CD1c-positive myeloid dendritic cell (primary cell): ENCODE measurements around the gene MT1G.
A peak's percentile ranks its signal among the peaks of the same experiment; 100 is the strongest.
"Not testable (repeated sequence)": the region's sequence is repeated elsewhere in the genome, so short reads cannot be mapped to it uniquely, and the experiment has no call there.

Experiments used
- DNase-seq: peaks from one replicate; pipeline ENCODE4 v3.0.0-alpha.2; 2016; ENCODE audit errors: extremely low spot score

MT1G gene

DNA sequence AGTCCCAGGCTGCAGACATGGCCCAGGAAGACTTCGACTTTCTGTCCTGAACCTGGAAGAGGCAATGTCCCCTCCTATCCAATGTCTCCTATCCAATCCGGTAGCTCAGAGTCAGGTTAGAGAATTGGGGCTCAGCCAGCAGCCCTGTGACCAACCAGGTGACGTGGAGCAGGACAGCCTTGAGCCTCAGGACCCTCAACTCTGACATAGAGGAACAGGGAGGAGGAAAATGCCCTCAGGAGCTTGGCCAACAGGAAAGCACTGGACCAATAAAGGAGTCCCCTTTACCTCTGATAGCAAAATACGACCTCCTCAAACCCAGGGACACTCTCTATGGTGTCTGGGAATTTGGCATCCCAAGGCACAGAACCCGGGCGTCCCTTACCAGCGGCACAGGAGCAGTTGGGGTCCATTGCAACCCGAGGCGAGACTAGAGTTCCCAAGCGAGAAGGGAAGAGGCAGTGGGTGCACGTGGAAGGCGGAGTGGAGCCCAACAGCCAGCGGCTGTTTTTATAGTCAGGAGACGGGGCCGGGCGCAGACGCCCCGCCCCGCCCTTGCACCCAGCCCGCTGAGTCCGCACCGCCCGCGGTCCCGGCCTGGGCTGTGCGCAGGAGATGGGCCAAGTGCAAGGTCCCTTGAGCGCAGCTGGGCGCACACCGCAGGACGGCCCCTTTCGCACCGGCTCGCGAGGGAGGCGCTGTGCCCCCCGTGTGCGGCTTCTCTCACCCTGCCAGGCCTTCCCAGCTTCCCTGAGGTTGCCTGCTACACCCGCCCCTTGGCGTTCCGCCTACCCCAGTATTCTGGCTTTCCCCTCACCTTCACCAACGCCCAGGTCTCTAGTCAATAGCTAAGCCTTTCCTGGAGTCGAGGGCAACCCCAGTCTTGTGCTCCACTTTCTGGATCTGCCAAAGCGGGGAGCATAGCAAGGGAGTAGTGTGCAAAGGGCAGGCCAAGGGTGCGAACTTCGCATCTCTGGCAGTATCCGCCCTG lies at the start of gene MT1G:
TSS of gene MT1G (minus strand) at position 485 of the 991 bp plus-strand sequence. CDS start at position 413, 72 bp downstream.
- DNase-seq: peak; percentile 78

DNA sequence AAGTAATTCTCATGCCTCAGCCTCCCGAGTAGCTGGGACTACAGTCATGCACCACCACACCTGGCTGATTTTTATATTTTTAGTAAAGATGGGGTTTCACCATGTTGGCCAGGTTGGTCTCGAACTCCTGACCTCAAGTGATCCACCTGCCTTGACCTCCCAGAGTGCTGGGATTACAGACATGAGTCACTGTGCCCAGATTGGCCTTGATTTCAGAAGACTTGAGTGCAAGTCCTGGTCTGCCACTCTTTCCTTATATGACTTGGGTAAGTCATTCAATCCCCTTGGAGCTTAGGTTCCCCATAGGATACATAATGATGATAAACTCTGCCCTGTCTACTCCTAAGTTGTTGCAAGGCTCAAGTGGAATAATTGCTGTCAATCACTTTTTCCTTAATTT lies 49.7 kb upstream of the MT1G start:
- DNase-seq: not testable (repeated sequence)

DNA sequence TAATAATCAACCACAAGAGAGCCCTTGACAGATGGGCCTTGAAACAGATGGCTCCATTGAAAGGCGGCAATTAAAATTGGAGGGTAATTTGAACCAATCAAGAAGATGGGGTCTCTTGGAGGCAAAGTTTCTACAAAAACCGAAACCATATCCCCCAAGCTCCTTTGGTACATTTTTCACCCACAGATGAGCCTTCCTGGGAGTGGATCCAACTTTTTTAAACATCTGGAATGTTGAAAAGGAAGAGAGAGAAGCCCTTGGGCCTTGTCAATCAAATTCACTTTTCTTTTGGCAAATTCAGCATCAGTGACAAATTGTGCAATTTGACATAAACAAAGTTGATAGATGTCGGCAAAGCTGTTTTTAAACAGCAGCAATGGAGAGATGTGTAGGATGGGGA lies 48.9 kb upstream of the MT1G start:
- no peak for DNase-seq

GRCh38 chr16:56715126-56715525 lies 47.3 kb upstream of the MT1G start:
- DNase-seq: no peak

DNA sequence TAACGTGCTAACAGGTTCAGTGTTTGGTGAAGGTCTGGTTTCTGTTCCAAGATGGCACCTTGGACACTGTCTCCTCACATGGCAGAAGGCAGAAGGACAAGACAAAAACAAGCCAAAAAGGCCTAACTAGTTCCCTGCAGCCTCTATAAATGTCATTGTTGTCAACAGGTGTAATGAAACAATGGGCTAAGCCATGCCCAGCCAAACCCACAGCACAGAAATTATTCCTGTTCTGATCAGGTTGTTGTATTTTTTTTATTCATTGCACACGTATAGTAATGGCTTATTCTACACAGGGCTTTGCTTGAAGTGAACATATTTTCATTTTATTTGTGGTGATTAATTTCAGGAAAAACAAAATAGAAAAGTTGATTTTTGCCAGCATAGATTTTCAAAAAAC lies 45.9 kb upstream of the MT1G start:
- DNase-seq: no peak

DNA sequence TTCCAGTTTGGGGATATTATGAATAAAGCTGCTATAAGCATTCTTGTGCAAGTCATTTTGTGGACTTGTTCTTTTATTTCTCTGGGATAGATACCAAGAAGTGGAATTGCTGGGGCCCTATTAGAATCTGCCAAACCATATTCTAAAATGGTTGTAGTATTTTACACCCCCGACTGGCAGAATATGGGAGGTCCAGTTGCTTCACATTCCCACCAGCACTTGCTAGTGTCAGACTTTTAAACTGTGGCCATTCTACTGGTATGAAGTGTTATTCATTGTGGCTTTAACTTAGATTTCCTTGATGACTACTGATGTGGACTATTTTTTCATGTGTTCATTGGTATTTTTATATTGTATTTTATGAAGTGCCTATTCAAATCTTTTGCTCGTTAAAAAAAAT lies 44.0 kb upstream of the MT1G start:
- DNase-seq: no peak

DNA sequence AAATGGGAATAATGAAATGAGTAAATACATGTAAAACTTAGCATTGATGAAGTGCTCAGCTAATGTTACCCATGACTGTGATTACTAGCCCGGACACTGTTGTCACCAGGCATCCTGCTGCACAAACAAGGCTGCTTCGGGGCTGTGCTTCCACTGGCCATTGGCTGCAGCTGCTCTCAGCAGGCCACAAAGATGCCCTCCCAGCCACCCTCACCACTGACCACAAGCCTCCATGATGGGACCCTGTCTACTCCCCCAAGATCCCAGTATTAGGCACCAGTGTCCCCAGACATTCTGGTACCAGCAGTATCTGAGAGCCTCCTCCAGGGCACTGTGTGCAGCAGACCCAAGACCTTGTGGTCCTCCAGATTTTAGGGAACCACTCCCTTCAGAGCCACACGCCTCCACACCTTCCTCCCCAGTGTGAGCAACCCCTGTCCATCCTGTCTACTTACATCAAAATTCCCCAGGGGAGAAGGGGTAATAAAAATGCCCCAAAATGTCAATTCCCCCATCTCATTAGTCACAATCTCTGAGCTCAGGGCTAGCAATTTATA lies 42.4 kb upstream of the MT1G start:
- DNase-seq: no peak

- no peak for DNase-seq
These were observed 41.7 kb upstream of the MT1G start for GRCh38 chr16:56709443-56710040.

GRCh38 chr16:56708525-56709442 lies 40.9 kb upstream of the MT1G start:
- DNase-seq: no peak

- DNase-seq: no peak
These were observed 35.0 kb upstream of the MT1G start for GRCh38 chr16:56702836-56703235.

DNA sequence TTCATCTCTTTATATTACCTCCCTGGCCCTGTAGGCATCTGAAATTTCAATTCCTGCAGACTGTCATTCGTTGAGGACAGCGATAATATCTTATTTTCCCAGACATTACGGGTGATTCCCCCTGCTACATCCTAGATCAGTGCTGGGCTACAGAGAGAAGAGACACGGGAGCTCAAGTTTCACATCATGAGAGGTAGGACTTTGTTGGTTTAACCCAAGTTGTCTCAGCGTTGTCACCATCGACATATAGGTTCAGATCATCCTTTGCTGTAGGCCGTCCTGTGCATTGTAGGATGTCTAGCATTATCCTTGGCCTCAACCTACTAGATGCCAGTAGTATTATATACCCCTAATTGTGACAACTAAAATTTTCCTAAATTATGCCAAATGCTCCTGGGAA lies 33.7 kb upstream of the MT1G start:
- no peak for DNase-seq

DNA sequence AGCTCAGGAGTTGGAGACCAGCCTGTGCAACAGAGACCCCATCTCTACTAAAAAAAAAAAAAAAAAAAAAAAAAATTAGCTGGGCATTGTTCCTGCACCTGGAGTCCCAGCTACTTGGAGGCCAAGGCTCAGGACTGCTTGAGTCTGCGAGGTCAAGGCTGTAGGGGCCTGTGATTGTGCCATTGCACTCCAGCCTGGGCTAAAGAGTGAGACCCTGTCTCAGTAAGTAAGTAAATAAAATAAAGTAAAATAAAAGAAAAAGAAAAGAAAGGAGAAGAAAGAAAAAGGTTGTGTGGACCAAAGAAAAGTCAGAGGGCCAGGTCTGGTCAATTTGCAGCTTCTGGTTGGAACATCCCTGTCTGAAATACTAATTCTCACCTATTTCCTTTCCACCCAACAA lies 32.8 kb upstream of the MT1G start:
- DNase-seq: no peak

- no peak for DNase-seq
These were observed 32.3 kb upstream of the MT1G start for GRCh38 chr16:56700195-56700594.

DNA sequence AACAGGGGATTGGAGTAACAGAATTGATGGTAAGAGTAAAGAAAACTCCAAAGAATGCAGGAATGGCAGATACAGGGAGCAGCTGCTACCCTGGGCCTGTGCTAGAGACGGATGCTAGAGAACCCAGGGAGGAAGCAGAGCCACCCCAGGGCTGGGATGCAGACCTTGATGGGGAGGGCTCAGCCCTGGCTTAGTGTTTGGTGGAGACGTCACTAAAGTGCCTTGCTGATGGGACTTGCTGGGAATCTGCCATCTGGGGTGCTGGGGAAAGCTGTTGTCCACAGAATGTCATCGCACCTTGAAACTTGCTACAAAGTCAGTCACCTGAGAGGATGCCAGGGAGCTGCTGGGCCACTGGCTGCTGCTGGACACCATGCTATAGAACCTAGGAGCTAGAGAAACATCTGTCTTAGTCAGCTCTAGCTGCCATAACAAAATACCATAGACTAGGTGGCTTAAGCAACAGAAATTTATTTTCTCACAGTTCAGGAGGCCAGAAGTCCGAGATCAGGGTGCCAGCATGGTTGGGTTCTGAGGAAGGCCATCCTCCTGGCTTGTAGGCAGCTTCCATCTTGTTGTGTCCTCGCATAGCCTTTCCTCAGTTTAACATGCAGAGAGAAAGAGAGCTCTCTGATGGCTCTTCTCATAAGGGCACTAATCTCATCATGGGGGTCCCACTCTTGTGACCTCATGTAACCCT lies 29.7 kb upstream of the MT1G start:
- no peak for DNase-seq

GRCh38 chr16:56695246-56695645 lies 27.4 kb upstream of the MT1G start:
- no peak for DNase-seq

- DNase-seq: peak; percentile 10
These were observed 24.0 kb upstream of the MT1G start for GRCh38 chr16:56691885-56692284.

GRCh38 chr16:56690420-56691122 lies 22.7 kb upstream of the MT1G start:
- no peak for DNase-seq

GRCh38 chr16:56689171-56689570 lies 21.3 kb upstream of the MT1G start:
- DNase-seq: no peak

GRCh38 chr16:56688762-56689161 lies 20.9 kb upstream of the MT1G start:
- no peak for DNase-seq

GRCh38 chr16:56686758-56687157 lies 18.9 kb upstream of the MT1G start:
- DNase-seq: no peak
